Pancreas (tissue), 10 donors: Measurements from ENCODE around the gene NUDT8. TPM values are rescaled to one million over a fixed set of nuclear protein-coding genes. Genes with fewer than 3 reads are reported as not detected.

Source experiments
- ATAC-seq, 4 donors: fragments of 200-7000 bp; cut with Tn5 transposase; one replicate each; pipeline versions ENCODE4 v1.8.0 to v1.9.1; 2020; ENCODE audit warnings: mild to moderate bottlenecking in 4 of 4, moderate library complexity in 4 of 4
- DNase-seq, 6 donors: peaks; one replicate each; pipeline ENCODE4 v3.0.0-alpha.2; 2020
- FAIRE-seq: peaks from 2 replicates; lab custom pipeline; 2012; peaks lifted over from hg19 to GRCh38; lab: Jason Lieb, UNC
- H3K27ac ChIP-seq, 4 donors: fragments of 200-600 bp; sonication (generic); 1 replicate in 3 of 4; 2 replicates in 1 of 4; pipeline versions ENCODE4 v1.5.0 to v1.8.0; 2020
- H3K27me3 ChIP-seq, 4 donors: fragments of 200-600 bp; one replicate each; pipeline ENCODE4 v1.8.0; 2021
- H3K36me3 ChIP-seq, 3 donors: fragments of 200-600 bp; sonication (generic) in 1 of 3; one replicate each; pipeline versions ENCODE4 v1.5.0 to v1.8.0; 2020 to 2021
- H3K4me1 ChIP-seq, 3 donors: fragments of 200-600 bp; one replicate each; pipeline ENCODE4 v1.8.0; 2021
- H3K4me3 ChIP-seq, 4 donors: fragments of 200-600 bp; sonication (generic) in 2 of 4; one replicate each; pipeline versions ENCODE4 v1.5.0 to v1.8.0; 2020 to 2021
- H3K9me3 ChIP-seq, 4 donors: fragments of 200-600 bp; one replicate each; pipeline ENCODE4 v1.8.0; 2021
- WGBS, 2 donors: extraction: QIAGEN DNeasy Blood & Tissue Kit; methylation state at CpG; one replicate each; pipeline ENCODE4 v1.1.7; 2013; 5-methylcytosine and 5-hydroxymethylcytosine counted together
- intact Hi-C, 3 donors: fragments of 100-400 bp; cut with DNase I; formaldehyde crosslinking; loops; one replicate each; pipeline versions ENCODE4 v1.11.1 to v1.14.2; 2022
- polyA plus RNA-seq, 2 donors: library from polyadenylated mRNA; stranded (reverse); fragments of 200-250 nt; gene quantifications; one replicate each; pipeline ENCODE4 v1.2.3, GENCODE V29; 2013
- total RNA-seq, 6 donors: library from RNA; stranded (reverse); fragmentation: NEBNext Ultra II Directional in 4 of 6; extraction: Animal tissue kit (Norgen Biotek cat#: 25700) in 4 of 6; gene quantifications; one replicate each; pipeline versions ENCODE4 v1.2.1 to v1.2.4, GENCODE V29; 2021 to 2023
- TF ChIP-seq, protein P1 (sequence below), 4 donors: fragments of 200-600 bp; sonication (generic) in 3 of 4; IDR thresholded peaks; one replicate each; pipeline versions ENCODE4 v1.5.0 to v1.8.0; 2021; ENCODE audit warnings: antibody characterized with exemption in 4 of 4
- donor health status: healthy with polysubstance abuse.
- donor health status: DM: no; HTN: no; CAD: no; lungs with moderate emphysema.
- donor health status: DM: no; HTN: no; CAD: no.
- donor health status: control.
- donor health status: control.
- donor health status: Bipolar disorder and iron deficiency.
- donor health status: DM: yes; HTN: yes; CAD: no.
- donor health status: DM: no; HTN: no; CAD: no.
- donor health status: DM: no; HTN: no; CAD: no.
- donor health status: DM: yes; HTN: yes; CAD: no.

Gene NUDT8
- total and polyA plus RNA-seq, 8 donors, result 4.3 to 11.0 (median 6.3) TPM

DNA sequence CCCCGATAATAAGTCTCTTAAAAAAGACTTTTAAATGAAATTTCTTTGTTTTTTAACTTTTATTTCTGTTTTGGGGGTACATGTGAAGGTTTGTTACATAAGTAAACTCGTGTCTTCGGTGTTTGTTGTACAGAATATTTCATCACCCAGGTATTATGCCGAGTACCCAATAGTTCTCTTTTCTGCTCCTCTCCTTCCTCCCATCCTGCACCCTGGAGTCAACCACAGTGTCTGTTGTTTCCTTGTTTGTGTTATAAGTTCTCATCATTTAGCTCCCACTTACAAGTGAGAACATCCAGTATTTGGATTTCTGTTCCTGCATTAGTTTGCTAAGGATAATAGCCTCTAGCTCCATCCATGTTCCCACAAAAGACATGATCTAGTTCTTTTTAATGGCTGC, 47.7 kb downstream of the NUDT8 start:
- WGBS, 2 donors, result 31 to 40% methylated on average over 4 of the region's 4 CpGs
- FAIRE-seq, result no peak
- Histone ChIP-seq H3K9me3 (no peaks in the 10 kb centered on the region), H3K27ac (peak overlapping the region; percentile 59 to 97 (median 79)), H3K4me3 (no peak overlapping the region), H3K36me3 (no peaks in the 10 kb centered on the region), H3K4me1 (peaks cover 14 to 36% (median 27%) of the 10 kb centered on the region in 3 donors), H3K27me3 (no peaks in the 10 kb centered on the region)
- intact Hi-C loops, result no loop called here
- TF ChIP-seq, protein P1, sequence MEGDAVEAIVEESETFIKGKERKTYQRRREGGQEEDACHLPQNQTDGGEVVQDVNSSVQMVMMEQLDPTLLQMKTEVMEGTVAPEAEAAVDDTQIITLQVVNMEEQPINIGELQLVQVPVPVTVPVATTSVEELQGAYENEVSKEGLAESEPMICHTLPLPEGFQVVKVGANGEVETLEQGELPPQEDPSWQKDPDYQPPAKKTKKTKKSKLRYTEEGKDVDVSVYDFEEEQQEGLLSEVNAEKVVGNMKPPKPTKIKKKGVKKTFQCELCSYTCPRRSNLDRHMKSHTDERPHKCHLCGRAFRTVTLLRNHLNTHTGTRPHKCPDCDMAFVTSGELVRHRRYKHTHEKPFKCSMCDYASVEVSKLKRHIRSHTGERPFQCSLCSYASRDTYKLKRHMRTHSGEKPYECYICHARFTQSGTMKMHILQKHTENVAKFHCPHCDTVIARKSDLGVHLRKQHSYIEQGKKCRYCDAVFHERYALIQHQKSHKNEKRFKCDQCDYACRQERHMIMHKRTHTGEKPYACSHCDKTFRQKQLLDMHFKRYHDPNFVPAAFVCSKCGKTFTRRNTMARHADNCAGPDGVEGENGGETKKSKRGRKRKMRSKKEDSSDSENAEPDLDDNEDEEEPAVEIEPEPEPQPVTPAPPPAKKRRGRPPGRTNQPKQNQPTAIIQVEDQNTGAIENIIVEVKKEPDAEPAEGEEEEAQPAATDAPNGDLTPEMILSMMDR (IDR thresholded peaks at IDR 0.05), result no peak
- no peak for ATAC-seq
- DNase-seq, result no peak

DNA sequence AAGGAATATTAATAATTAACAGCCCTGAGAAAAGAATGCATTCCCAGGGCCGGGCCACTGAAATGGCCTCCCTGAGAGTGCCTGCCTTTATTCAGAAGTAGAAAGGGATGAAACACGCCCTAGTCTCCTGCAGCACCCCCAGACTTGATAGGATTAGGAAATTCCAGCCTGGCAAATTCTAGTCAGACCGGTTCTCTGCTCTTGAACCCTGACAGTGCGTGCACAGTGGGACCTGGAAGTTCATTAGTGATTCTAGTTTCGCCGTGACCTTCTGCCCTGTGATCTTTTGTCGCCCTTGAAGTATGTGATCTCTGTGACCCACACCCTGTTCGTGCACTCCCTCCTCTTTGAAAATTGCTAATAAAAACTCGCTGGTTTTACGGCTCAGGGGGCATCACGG, 48.3 kb downstream of the NUDT8 start:
- DNase-seq (peak in 4 of 6 donors; percentile 44 to 59 (median 49)), ATAC-seq (peak in 1 of 4 donors; percentile 2), FAIRE-seq (no peak)
- no peaks in the 10 kb centered on the region for H3K36me3 ChIP-seq
- WGBS, 2 donors, result 8 to 12% methylated on average over 11 of the region's 11 CpGs
- H3K4me3 ChIP-seq, result no peak overlapping the region
- H3K9me3 ChIP-seq, result no peaks in the 10 kb centered on the region
- intact Hi-C loops, result no loop called here
- H3K4me1 ChIP-seq, result peaks cover 14 to 36% (median 27%) of the 10 kb centered on the region in 3 donors
- TF ChIP-seq, protein P1 (IDR thresholded peaks at IDR 0.05), result no peak
- no peaks in the 10 kb centered on the region for H3K27me3 ChIP-seq
- H3K27ac ChIP-seq, result peak overlapping the region; percentile 59 to 97 (median 79)

DNA sequence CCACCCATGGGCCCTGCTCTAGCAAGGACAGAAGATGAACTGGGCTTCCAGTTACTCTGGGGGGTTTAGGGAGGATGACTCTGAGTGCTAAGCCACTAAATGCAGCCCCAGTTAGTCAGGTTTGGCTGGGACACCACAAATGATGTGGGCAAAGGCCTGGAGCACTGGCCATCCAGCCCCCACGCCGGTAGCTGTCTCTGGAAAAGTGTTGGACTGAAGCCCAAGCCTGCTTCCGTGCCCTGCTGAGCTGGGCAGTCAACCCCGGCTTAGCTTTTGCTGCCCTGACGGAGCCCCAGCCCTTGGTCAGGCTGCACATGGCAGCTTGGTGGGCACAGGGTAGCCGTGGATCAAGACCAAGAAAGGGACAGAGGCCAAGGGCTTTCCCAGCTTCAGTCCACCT, 51.8 kb downstream of the NUDT8 start:
- ATAC-seq, result no peak
- FAIRE-seq, result no peak
- Histone ChIP-seq H3K36me3 (no peaks in the 10 kb centered on the region), H3K9me3 (no peaks in the 10 kb centered on the region), H3K27ac (no peak overlapping the region), H3K4me3 (no peak overlapping the region), H3K4me1 (peaks cover 14 to 35% (median 27%) of the 10 kb centered on the region in 3 donors), H3K27me3 (no peaks in the 10 kb centered on the region)
- 59 to 69% methylated on average over 6 of the region's 6 CpGs for WGBS, 2 donors
- TF ChIP-seq, protein P1 (IDR thresholded peaks at IDR 0.05), result no peak
- DNase-seq, result no peak
- intact Hi-C loops, result no loop called here

Other genes with a start within 250 kb of the NUDT8 start
- gene RAD9A, start 238.0 kb downstream of the NUDT8 start, total RNA-seq, result 10 to 100 TPM in 5 of 6 donors, 1 to 10 TPM in 1; 9.4 to 18.0 (median 12.8) TPM
- gene RAD9A, start 238.0 kb downstream of the NUDT8 start, polyA plus RNA-seq, result 10 to 100 TPM; 39.8 to 45.2 TPM
- gene PPP1CA, start 228.1 kb downstream of the NUDT8 start, total RNA-seq, result 10 to 100 TPM; 49.0 to 72.8 (median 62.9) TPM
- gene PPP1CA, start 228.1 kb downstream of the NUDT8 start, polyA plus RNA-seq, result 10 to 100 TPM; 57.7 to 68.5 TPM
- gene TBC1D10C, start 225.9 kb downstream of the NUDT8 start, total RNA-seq, result 1 to 10 TPM in 4 of 6 donors, under 1 TPM in 2; 0.05 to 2.9 (median 1.1) TPM
- 1 to 10 TPM; 1.5 to 2.5 TPM for gene TBC1D10C, start 225.9 kb downstream of the NUDT8 start, polyA plus RNA-seq
- gene CARNS1, start 214.3 kb downstream of the NUDT8 start, total RNA-seq, result 1 to 10 TPM in 1 of 6 donors, under 1 TPM in 5; 0.39 to 1.1 (median 0.80) TPM
- gene CARNS1, start 214.3 kb downstream of the NUDT8 start, polyA plus RNA-seq, result 1 to 10 TPM in 1 of 2 donors, under 1 TPM in 1; 0.89 to 2.2 TPM
- 10 to 100 TPM; 17.6 to 29.3 (median 21.7) TPM for gene RPS6KB2, start 201.4 kb downstream of the NUDT8 start, total RNA-seq
- gene RPS6KB2, start 201.4 kb downstream of the NUDT8 start, polyA plus RNA-seq, result 10 to 100 TPM; 57.4 to 71.6 TPM
- 1 to 10 TPM in 4 of 6 donors, under 1 TPM in 2; 0.63 to 4.1 (median 1.8) TPM for gene PTPRCAP, start 192.3 kb downstream of the NUDT8 start, total RNA-seq
- 10 to 100 TPM; 10.9 to 13.1 TPM for gene PTPRCAP, start 192.3 kb downstream of the NUDT8 start, polyA plus RNA-seq
- gene CORO1B, start 186.5 kb downstream of the NUDT8 start, total RNA-seq, result 10 to 100 TPM; 40.3 to 56.3 (median 47.7) TPM
- gene CORO1B, start 186.5 kb downstream of the NUDT8 start, polyA plus RNA-seq, result 10 to 100 TPM; 53.0 to 66.4 TPM
- not detected for gene GPR152, start 177.2 kb downstream of the NUDT8 start, total RNA-seq
- gene GPR152, start 177.2 kb downstream of the NUDT8 start, polyA plus RNA-seq, result not detected
- gene CABP4, start 174.6 kb downstream of the NUDT8 start, total RNA-seq, result 1 to 10 TPM in 2 of 6 donors, under 1 TPM in 3, not detected in 1; 0.58 to 1.5 (median 0.88) TPM
- 1 to 10 TPM in 1 of 2 donors, under 1 TPM in 1; 0.99 to 1.2 TPM for gene CABP4, start 174.6 kb downstream of the NUDT8 start, polyA plus RNA-seq
- 10 to 100 TPM; 45.1 to 72.1 (median 52.4) TPM for gene TMEM134, start 160.7 kb downstream of the NUDT8 start, total RNA-seq
- 10 to 100 TPM; 90.1 to 93.4 TPM for gene TMEM134, start 160.7 kb downstream of the NUDT8 start, polyA plus RNA-seq
- 10 to 100 TPM; 20.2 to 33.3 (median 23.6) TPM for gene AIP, start 146.9 kb downstream of the NUDT8 start, total RNA-seq
- gene AIP, start 146.9 kb downstream of the NUDT8 start, polyA plus RNA-seq, result 10 to 100 TPM; 45.1 to 45.8 TPM
- gene PITPNM1, start 124.6 kb downstream of the NUDT8 start, total RNA-seq, result 10 to 100 TPM; 10.2 to 34.3 (median 20.5) TPM
- gene PITPNM1, start 124.6 kb downstream of the NUDT8 start, polyA plus RNA-seq, result 10 to 100 TPM; 34.4 to 35.7 TPM
- 10 to 100 TPM; 27.1 to 41.8 (median 35.2) TPM for gene CDK2AP2, start 121.8 kb downstream of the NUDT8 start, total RNA-seq
- 10 to 100 TPM; 46.4 to 65.6 TPM for gene CDK2AP2, start 121.8 kb downstream of the NUDT8 start, polyA plus RNA-seq
- gene CABP2, start 106.5 kb downstream of the NUDT8 start, total RNA-seq, result not detected
- gene CABP2, start 106.5 kb downstream of the NUDT8 start, polyA plus RNA-seq, result not detected
- gene GSTP1, start 46.1 kb downstream of the NUDT8 start, total RNA-seq, result 100 to 1,000 TPM; 169 to 350 (median 205) TPM
- gene GSTP1, start 46.1 kb downstream of the NUDT8 start, polyA plus RNA-seq, result 100 to 1,000 TPM; 310 to 315 TPM
- gene NDUFV1, start 23.0 kb downstream of the NUDT8 start, total RNA-seq, result 100 to 1,000 TPM in 4 of 6 donors, 10 to 100 TPM in 2; 82.5 to 126 (median 109) TPM
- 100 to 1,000 TPM; 206 to 281 TPM for gene NDUFV1, start 23.0 kb downstream of the NUDT8 start, polyA plus RNA-seq
- gene TBX10, start 9.8 kb upstream of the NUDT8 start, total RNA-seq, result under 1 TPM in 3 of 6 donors, not detected in 3; 0.09 to 0.37 (median 0.24) TPM
- gene TBX10, start 9.8 kb upstream of the NUDT8 start, polyA plus RNA-seq, result under 1 TPM in 1 of 2 donors, not detected in 1; 0.28 TPM
- 10 to 100 TPM in 1 of 6 donors, 1 to 10 TPM in 5; 5.2 to 14.1 (median 6.9) TPM for gene ACY3, start 20.8 kb upstream of the NUDT8 start, total RNA-seq
- gene ACY3, start 20.8 kb upstream of the NUDT8 start, polyA plus RNA-seq, result 10 to 100 TPM; 16.5 to 17.9 TPM
- under 1 TPM in 3 of 6 donors, not detected in 3; 0.17 to 0.50 (median 0.40) TPM for gene ALDH3B2, start 44.7 kb upstream of the NUDT8 start, total RNA-seq
- under 1 TPM in 1 of 2 donors, not detected in 1; 0.28 TPM for gene ALDH3B2, start 44.7 kb upstream of the NUDT8 start, polyA plus RNA-seq